AG08396 (cell line): ENCODE measurements around the gene CRCP.
A peak's percentile ranks its signal among the peaks of the same experiment; 100 is the strongest.
"Not testable (repeated sequence)": the region's sequence is repeated elsewhere in the genome, so short reads cannot be mapped to it uniquely, and the experiment has no call there.

Experiments used
- DNase-seq: peaks from one replicate; pipeline ENCODE4 v3.0.0; 2012; ENCODE audit warnings: low spot score, mixed read lengths

The CRCP gene

DNA sequence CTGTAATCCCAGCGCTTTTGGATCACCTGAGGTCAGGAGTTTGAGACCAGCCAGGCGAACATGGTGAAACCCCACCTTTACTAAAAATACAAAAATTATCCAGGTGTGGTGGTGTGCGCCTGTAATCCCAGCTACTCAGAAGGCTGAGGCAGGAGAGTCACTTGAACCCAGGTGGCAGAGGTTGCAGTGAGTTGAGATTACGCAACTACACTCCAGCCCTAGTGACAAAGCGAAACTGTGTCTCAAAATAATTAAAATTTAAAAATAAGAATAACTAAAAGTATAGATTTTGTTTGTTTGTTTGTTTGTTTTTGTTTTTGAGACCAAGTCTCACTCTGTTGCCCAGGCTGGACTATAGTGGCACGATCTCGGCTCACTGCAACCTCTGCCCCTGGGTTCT lies 41.4 kb downstream of the CRCP start:
- DNase-seq, result not testable (repeated sequence)

DNA sequence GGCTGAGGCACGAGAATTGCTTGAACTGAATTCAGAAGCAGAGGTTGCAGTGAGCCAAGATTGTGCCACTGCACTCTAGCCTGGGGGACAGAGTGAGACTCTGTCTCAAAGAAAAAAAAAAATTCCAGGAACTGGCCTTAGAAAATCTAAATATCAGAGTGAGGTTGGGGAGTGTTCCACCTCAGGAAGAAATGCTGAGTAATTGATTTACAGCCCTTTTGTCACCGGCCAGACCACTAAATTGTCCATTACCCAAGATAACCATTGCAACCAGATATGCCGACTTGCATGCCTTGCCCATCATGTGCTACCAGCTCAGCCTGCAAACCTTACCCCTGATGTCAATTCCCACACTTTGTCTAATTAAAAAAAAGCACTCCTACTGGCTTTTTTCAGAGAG lies 42.4 kb downstream of the CRCP start:
- DNase-seq, result no peak

DNA sequence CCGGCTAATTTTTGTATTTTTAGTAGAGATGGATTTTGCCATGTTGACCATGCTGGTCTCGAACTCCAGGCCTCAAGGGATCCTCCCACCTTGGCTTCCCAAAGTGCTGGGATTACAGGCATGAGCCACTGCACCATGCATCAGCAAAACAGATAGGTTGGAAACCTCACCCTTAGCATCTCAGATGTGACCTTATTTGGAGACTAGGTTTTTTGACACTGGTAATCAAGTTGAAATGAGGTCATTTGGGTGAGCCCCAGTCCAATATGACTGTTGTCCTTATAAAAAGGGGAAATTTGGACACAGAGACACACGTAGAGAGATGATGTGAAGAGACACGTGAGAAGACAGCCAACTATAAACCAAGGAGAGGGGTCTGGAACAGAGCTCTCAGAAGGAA lies 48.0 kb downstream of the CRCP start:
- DNase-seq, result no peak

DNA sequence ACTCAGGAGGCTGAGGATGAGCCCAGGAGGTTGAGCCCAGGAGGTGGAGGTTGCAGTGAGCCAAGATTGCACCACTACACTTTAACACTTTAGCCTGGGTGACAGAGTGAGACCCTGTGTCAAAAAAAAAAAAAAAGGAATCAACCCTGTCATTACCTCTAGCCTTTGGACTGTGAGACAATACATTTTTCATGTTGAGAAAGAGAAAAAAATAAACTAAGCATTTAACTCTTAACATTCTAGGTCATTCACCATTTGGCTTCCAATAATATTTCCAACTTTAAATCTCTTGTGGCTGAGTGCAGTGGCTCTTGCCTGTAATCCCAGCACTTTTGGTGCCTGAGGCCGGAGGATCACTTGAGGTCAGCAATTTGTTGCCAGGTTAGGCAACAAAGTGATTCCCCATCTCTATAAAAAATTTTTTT lies 48.6 kb downstream of the CRCP start:
- no peak for DNase-seq

DNA sequence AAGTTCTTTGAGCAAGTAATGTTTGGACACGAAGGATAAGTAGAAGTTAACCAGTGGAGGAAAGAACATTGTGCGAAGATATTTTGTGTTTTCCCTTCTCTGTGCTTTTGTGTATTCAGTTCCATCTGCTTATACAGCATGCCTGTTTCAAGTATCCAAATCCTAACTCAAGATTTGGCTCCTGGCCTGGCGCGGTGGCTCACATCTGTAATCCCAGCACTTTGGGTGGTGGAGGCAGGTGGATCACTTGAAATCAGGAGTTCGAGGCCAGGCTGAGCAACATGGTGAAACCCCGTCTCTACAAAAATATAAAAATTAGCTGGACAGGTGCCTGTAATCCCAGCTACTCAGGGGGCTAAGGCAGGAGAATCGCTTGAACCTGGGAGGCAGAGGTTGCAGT lies 49.7 kb downstream of the CRCP start:
- DNase-seq, result no peak

DNA sequence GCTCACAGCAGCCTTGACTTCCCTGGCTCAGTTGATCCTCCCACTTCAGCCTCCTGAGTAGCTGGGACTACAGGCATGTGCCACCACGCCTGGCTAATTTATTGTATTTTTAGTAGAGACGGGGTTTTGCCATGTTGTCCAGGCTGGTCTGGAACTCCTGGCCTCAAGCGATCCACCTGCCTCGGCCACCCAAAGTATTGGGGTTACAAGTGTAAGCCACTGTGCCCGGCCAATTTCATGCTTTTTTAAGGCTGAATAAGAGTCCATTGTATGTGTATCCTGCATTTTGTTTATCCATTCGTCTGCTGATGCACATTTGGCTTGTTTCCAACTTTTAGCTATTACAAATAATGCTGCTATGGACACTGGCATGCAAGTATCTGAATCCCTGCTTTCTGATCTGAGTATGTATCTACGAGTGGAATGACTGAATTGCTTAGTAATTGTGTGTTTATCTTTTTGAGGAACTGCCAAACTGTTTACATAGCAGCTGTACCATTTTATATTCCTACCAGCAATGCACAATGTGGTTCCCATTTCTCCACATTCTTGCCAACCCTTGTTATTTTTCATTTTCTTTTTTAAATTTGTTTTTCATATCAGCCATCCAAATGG lies 53.2 kb downstream of the CRCP start:
- DNase-seq, result peak; percentile 38

DNA sequence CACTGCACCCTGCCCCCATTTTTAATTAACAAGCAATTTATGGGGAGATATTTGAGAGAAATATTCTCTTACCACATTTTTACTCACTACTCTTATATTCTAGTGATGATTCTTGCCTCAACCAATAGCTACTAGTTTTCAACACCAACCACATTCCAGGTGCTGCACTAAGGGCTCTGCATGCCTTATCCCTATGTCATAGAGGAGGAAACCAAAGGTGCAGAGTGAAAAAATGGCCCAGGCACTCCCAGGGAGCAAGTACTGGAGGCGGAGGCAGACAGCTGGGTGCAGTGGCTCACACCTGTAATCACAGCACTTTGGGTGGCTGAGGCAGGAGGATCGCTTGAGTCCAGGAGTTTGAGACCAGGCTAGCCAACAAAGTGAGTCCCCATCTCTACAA lies 55.0 kb downstream of the CRCP start:
- DNase-seq, result no peak

DNA sequence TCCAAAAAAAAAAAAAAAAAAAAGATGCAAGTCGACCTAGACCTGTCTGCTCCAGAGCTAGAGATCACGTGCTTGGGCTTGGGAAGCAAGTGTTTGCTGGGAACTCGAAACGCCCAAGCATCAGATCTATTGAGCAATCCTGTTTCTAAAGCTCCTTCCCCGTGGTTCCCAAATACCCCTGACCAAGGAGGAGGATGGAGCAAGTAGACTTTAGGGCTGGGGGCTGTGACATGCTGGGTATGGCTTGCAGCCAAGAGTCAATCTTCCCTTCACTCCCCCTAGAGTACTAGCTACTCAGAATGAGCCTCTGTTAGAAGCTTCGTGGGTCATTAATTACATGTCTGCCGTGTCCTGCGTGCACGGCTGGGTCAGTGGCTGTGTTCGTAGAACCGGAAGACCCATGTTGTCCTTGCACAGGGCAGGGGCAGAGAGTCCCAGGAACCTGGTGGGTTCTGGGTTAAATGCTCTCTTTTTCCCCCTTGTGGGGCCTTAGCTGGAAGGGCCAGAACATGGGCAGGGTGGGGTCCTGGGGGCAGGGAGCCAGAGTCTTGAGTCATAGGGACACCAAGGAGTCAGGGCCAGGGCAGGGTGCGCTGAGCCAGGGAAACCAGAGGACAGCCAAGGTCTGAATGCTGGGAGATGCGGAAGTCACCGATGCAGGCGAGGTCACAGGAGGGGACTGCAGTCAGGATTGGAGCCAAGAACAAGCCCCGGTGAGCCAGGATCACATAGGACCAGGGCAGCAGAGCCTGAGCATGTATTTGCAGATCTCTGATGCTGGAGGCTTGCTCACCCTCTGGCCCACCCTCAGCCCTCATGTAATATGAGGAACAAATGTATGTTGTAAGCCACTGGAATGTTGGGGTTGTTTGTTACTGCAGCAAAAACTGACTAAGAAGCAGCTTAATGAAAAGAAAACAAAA lies 55.9 kb downstream of the CRCP start:
- no peak for DNase-seq

DNA sequence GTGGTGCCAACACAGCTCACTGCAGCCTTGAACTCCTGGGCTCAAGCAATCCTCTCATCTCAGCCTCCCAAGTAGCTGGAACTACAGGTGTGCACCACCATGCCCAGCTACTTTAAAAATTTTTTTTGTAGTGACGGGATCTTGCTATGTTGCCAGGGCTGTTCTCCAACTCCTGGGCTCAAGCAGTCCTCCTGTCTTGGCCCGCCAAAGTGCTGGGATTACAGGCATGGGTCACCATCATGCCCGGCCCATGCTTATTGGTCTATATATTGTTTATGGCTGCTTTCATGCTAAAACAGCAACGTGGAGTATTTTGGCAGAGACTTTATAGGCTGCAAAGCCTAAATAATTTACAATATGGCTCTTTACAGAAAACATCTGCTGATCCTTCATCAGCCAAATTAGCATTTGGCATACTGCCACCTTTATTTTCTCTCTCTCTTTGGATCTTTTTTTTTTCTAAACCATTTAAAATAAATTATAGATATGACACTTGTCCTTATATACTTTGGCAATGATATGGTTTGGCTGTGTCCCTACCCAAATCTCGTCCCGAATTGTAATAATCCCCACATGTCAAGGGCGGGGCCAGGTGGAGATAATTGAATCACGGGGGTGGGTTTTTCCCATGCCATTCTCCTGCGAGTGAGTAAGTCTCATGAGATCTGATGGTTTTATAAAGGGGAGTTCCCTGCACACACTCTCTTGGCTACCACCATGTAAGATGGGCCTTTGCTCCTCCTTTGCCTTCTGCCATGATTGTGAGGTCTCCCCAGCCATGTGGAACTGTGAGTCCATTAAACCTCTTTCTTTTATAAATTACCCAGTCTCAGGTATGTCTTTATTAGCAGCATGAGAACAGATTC lies 58.1 kb downstream of the CRCP start:
- DNase-seq, result not testable (repeated sequence)

DNA sequence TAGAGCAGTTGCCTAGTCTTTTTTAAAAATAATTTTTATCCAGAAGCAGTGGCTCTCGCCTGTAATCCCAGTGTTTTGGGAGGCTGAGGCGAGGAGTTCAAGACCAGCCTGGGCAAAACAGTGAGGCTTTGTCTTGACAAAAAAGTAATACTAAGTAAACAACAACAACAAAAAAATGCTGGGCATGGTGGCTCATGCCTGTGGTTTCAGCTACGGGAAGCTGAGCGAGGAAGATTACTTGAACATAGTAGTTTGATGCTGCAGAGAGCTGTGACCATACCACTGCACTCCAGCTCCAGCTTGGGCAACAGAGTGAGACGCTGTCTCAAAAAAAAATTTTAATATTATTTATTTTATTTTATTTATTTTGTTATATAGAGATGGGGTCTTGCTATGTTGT lies 59.2 kb downstream of the CRCP start:
- no peak for DNase-seq

DNA sequence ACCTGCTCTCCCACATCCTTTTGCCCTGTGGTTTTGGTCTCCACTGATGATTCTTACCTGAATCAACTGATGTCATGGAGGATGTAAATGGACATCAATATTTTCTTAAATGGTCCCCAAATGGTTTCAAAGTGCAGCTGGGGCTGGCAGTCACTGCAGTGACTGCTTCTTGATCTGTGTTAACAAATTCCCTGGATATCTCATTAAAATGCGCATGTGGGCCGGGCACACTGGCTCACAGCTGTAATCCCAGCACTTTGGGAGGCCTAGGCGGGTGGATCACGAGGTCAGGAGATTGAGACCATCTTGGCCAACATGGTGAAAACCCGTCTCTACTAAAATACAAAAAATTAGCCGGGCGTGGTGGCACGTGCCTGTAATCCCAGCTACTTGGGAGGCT lies 60.4 kb downstream of the CRCP start:
- DNase-seq, result not testable (repeated sequence)

DNA sequence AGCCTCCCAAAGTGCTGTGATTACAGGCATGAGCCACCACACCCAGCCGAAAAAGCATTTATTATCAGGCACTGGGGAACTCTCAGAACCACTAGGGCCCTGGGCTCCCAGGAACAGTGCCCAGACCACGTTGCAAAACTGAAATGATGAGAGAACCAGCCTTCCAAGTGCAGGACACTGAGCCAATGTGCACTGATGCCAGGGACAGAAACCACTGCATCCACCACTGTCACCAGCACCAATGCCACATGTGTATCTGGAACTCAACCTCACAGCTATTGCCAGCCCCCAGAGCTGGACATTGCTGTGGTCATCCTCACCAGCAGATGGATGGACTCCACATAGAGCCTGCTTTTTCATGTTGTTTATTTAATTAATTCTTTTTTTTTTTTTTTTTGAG lies 62.3 kb downstream of the CRCP start:
- DNase-seq, result no peak

DNA sequence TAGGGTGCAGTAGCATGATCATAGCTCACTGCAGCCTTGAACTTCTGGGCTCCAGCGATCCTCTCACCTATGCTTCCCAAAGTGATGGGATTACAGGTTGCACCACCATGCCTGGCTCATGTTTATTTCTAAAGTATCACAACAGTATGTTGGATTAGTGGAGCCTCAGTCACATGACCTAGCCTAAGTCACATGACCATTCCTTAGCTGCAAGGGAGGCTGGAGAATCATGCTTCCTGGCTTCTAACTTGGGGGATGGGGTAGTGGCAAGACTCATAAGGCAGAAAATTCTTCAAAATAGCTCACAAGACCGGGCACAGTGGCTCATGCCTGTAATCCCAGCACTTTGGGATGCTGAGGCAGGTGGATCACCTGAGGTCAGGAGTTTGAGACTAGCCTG lies 63.6 kb downstream of the CRCP start:
- no peak for DNase-seq

DNA sequence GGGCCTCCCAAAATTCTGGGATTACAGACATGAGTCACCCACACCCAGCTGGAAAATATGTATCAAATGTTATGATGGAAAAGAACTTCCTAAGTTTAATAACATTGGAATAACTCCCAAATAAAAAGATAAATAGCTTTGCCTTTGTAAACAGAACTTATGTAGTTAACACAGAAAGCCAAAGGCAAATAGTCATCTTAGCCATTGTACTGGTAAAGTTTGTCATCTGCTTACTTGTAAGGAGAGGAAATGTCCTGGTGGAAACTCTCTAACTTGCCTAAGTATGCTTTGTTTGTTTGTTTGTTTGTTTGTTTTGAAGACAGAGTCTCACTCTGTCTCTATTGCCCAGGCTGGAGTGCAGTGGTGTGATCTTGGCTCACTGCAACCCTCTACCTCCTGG lies 66.7 kb downstream of the CRCP start:
- no peak for DNase-seq

DNA sequence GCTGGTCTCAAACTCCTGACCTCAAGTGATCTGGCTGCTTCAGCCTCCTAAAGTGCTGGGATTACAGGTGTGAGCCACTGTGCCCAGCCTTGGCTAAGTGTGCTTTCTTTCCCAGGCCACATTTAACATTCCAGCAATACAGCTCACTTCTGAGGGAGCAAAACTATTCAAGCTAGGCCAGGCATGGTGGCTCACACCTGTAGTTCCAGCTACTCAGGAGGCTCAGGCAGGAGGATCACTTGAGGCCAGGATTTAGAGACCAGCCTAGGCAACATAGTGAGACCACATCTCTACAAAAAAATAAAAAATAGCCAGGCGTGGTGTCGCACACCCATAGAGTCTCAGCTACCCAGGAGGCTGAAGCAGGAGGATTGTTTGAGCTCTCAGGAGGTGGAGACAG lies 67.2 kb downstream of the CRCP start:
- no peak for DNase-seq

DNA sequence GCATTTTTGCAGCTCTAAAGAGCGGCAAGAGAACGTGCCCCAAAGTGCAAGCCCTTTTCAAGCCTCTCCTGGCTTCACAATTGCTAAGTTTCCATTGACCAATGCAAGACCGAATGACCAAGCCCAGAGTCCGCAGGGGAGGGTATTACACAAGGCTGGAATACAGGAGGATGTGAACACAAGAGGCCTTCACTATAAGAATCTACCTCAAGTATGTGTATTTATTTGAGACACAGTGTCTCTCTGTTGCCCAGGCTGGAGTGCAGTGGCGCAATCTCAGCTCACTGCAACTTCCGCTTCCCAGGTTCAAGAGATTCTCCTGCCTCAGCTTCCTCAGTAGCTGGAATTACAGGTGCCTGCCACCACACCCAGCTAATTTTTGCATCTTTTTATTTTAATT lies 68.3 kb downstream of the CRCP start:
- DNase-seq, result no peak

DNA sequence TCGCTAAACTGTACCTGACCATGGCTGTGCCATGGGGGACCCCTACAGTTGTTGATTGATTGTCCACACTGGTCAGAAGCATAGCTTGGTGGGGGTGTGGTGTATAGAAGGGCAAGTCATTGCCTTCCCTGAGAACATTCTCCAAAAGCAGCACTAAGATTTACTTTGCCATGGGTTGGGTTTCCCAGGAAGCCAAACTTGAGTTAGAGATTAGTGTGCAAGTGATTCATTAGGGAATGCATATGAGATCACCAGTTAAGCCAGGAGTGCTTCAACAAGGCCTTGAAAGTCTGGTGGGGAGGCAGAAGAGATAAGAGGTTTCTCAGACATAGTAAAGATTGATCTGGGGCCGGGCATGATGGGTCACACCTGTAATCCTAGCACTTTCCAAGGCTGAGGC lies 69.1 kb downstream of the CRCP start:
- DNase-seq, result peak; percentile 74

DNA sequence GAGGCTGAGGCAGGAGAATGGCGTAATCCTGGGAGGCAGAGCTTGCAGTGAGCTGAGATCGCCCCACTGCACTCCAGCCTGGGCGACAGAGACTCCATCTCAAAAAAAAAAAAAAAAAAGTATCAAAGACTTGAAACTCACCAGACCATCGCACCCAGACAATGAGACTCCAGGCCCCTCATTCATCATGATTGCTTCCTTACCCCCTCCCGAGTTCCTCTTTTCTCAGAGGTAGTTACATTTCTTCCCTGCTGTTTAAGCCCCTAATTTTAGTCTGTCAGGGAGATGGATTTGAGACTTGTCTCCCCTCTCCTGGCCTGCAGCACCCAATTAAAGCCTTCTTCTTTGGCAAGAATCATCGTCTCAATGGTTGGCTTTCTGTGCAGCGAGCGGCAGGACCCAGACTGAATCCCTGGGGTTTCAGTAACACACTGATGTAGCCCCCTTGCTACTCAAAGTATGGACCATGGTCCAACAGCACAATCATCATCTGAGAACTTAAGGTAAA lies 71.1 kb downstream of the CRCP start:
- no peak for DNase-seq

DNA sequence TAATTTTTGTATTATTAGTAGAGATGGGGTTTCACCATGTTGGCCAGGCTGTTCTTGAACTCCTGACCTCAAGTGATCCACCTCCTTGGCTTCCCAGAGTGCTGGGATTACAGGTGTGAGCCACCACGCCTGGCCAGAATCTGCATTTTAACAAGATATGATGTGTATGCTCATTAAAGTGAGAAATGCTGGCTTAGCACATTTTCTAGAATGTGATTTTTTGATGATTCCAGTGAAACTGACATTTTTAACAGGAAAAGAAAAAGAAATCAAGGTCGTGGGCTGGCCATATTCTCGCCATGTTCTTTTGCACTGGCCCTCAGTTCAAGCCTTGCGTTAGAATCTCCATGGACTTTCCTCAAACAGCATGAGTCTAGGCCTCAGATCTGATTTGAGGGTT lies 72.3 kb downstream of the CRCP start:
- DNase-seq, result no peak

DNA sequence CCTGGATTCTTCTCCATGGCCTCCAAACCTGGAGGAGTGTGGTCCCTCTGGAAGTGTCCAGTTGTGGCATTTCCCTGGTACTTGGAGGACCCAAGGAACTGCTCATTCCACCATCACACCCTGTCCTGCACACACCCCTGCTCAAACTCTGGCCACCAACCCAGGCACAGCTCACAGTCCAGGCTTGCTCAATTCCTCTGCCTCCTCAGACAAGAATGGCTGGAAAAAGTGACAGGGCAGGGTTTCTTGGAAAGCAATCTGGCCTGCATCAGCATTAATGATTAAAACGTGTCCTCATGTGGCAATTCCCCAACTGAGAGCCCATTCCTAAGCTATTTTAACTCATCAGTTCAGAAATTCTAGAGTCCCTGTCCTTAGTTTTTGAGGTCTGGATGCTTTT lies 73.3 kb downstream of the CRCP start:
- DNase-seq, result peak; percentile 58

DNA sequence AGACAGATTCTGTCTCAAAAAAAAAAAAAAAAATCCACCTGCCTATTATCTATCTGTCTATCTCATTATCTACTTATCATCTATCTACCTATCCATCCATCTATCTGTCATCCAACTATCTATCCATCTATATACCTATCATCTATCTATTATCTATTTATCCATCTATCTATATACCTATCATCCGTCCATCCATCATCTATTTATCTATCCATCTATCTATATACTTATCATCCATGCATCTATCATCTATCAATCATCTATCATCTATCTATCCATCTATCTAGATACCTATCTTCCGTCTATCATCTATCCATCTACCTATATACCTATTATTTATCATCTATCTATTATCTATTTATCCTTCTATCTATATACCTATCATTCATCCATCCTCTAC lies 74.0 kb downstream of the CRCP start:
- no peak for DNase-seq

DNA sequence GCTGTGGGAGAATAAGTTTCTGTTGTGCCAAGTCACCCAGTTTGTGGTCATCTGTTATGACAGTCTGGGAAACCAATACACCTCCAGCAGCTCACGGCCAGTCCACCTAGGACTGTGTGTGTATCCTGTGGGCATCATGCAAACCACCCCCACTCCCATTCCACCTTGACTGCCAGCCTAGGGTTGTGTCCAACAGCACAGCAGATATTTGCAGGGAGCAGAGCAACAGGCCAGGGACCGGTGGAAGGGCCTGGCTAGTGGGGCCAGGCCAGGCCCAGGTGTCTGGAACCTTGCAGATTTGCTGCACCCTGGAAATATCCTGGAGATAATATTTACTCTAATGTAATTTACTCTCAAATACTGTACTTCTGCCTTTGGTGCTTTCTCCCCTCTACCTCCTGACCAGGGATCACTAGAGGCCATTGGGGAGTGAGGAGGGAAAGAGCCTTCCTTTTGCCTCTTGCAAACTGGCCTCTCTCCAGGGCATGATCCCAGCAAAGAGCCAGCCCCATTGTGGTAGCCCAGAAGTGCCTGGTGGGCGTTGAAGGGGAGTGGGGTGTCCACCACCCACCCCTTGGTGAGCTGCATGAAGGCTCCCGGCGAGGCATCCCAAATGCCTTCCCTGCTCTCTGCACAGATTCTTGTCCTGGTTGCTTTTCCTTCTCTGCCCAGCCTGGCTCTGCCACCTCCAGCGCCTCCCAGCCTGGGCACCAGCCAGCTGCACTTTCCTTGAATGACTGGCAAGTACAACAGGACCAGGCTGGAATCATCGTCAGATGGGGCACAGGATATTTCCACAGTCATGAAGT lies 75.3 kb downstream of the CRCP start:
- DNase-seq, result no peak
